Measurements from ENCODE around the gene LIMS1. TPM values are rescaled to one million over a fixed set of nuclear protein-coding genes. Genes with fewer than 3 reads are reported as not detected.
"Not testable (repeated sequence)": the region's sequence is repeated elsewhere in the genome, so short reads cannot be mapped to it uniquely, and the experiment has no call there.

LIMS1 gene
- total and polyA plus RNA-seq, 2 experiments from 2014 or later = 28.6 to 36.9 TPM

DNA sequence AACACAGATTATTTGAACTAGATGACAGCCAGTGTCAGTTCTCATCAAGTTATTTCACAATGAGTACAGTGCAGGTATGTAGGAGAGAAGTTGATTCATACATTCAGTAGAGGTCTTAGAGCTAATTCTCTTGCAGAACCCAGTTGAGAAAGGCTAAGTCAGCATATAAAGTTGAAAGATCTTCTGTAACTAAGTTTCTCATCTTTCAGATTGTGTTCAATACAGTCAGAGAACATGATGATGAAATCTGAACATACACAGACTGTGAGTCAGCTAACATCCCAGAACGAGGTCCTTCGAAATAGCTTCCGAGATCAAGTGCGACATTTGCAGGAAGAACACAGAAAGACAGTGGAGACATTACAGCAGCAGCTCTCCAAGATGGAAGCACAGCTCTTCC is 41.9 kb upstream of the LIMS1 start:
- no peak overlapping the region for H3K4me3 ChIP-seq
- no peaks in the 10 kb centered on the region for H3K27me3 Mint-ChIP-seq (ENCODE audit: insufficient read depth, low read depth, poor library complexity)
- H3K4me1 ChIP-seq (ENCODE audit: insufficient read depth) = no peaks in the 10 kb centered on the region
- H3K4me1 Mint-ChIP-seq = no peaks in the 10 kb centered on the region
- TF ChIP-seq CREB1 (CRISPR knock-in tag; IDR thresholded peaks at IDR 0.05; ENCODE audit: low read depth) (no peak), EZH2phosphoT487 (IDR thresholded peaks at IDR 0.05; ENCODE audit: unreplicated experiment) (no peak), NANOG (IDR thresholded peaks at IDR 0.05; ENCODE audit: borderline replicate concordance) (no peak), STAT1 (IDR thresholded peaks at IDR 0.05; ENCODE audit: unreplicated experiment) (no peak), ZNF331 (CRISPR knock-in tag; IDR thresholded peaks at IDR 0.05; ENCODE audit: low read depth) (no peak), JUNB (IDR thresholded peaks at IDR 0.05; ENCODE audit: unreplicated experiment) (no peak), EZH2 (IDR thresholded peaks at IDR 0.05; ENCODE audit: low read depth, unreplicated experiment) (no peak), POLR2AphosphoS5 (IDR thresholded peaks at IDR 0.05; ENCODE audit: low read depth) (no peak)
- TF ChIP-seq, protein P1, sequence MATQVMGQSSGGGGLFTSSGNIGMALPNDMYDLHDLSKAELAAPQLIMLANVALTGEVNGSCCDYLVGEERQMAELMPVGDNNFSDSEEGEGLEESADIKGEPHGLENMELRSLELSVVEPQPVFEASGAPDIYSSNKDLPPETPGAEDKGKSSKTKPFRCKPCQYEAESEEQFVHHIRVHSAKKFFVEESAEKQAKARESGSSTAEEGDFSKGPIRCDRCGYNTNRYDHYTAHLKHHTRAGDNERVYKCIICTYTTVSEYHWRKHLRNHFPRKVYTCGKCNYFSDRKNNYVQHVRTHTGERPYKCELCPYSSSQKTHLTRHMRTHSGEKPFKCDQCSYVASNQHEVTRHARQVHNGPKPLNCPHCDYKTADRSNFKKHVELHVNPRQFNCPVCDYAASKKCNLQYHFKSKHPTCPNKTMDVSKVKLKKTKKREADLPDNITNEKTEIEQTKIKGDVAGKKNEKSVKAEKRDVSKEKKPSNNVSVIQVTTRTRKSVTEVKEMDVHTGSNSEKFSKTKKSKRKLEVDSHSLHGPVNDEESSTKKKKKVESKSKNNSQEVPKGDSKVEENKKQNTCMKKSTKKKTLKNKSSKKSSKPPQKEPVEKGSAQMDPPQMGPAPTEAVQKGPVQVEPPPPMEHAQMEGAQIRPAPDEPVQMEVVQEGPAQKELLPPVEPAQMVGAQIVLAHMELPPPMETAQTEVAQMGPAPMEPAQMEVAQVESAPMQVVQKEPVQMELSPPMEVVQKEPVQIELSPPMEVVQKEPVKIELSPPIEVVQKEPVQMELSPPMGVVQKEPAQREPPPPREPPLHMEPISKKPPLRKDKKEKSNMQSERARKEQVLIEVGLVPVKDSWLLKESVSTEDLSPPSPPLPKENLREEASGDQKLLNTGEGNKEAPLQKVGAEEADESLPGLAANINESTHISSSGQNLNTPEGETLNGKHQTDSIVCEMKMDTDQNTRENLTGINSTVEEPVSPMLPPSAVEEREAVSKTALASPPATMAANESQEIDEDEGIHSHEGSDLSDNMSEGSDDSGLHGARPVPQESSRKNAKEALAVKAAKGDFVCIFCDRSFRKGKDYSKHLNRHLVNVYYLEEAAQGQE (IDR thresholded peaks at IDR 0.05; ENCODE audit: unreplicated experiment) = no peak
- TF ChIP-seq, protein P2, sequence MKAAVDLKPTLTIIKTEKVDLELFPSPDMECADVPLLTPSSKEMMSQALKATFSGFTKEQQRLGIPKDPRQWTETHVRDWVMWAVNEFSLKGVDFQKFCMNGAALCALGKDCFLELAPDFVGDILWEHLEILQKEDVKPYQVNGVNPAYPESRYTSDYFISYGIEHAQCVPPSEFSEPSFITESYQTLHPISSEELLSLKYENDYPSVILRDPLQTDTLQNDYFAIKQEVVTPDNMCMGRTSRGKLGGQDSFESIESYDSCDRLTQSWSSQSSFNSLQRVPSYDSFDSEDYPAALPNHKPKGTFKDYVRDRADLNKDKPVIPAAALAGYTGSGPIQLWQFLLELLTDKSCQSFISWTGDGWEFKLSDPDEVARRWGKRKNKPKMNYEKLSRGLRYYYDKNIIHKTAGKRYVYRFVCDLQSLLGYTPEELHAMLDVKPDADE (IDR thresholded peaks at IDR 0.05) = no peak
- TF ChIP-seq, protein P3, sequence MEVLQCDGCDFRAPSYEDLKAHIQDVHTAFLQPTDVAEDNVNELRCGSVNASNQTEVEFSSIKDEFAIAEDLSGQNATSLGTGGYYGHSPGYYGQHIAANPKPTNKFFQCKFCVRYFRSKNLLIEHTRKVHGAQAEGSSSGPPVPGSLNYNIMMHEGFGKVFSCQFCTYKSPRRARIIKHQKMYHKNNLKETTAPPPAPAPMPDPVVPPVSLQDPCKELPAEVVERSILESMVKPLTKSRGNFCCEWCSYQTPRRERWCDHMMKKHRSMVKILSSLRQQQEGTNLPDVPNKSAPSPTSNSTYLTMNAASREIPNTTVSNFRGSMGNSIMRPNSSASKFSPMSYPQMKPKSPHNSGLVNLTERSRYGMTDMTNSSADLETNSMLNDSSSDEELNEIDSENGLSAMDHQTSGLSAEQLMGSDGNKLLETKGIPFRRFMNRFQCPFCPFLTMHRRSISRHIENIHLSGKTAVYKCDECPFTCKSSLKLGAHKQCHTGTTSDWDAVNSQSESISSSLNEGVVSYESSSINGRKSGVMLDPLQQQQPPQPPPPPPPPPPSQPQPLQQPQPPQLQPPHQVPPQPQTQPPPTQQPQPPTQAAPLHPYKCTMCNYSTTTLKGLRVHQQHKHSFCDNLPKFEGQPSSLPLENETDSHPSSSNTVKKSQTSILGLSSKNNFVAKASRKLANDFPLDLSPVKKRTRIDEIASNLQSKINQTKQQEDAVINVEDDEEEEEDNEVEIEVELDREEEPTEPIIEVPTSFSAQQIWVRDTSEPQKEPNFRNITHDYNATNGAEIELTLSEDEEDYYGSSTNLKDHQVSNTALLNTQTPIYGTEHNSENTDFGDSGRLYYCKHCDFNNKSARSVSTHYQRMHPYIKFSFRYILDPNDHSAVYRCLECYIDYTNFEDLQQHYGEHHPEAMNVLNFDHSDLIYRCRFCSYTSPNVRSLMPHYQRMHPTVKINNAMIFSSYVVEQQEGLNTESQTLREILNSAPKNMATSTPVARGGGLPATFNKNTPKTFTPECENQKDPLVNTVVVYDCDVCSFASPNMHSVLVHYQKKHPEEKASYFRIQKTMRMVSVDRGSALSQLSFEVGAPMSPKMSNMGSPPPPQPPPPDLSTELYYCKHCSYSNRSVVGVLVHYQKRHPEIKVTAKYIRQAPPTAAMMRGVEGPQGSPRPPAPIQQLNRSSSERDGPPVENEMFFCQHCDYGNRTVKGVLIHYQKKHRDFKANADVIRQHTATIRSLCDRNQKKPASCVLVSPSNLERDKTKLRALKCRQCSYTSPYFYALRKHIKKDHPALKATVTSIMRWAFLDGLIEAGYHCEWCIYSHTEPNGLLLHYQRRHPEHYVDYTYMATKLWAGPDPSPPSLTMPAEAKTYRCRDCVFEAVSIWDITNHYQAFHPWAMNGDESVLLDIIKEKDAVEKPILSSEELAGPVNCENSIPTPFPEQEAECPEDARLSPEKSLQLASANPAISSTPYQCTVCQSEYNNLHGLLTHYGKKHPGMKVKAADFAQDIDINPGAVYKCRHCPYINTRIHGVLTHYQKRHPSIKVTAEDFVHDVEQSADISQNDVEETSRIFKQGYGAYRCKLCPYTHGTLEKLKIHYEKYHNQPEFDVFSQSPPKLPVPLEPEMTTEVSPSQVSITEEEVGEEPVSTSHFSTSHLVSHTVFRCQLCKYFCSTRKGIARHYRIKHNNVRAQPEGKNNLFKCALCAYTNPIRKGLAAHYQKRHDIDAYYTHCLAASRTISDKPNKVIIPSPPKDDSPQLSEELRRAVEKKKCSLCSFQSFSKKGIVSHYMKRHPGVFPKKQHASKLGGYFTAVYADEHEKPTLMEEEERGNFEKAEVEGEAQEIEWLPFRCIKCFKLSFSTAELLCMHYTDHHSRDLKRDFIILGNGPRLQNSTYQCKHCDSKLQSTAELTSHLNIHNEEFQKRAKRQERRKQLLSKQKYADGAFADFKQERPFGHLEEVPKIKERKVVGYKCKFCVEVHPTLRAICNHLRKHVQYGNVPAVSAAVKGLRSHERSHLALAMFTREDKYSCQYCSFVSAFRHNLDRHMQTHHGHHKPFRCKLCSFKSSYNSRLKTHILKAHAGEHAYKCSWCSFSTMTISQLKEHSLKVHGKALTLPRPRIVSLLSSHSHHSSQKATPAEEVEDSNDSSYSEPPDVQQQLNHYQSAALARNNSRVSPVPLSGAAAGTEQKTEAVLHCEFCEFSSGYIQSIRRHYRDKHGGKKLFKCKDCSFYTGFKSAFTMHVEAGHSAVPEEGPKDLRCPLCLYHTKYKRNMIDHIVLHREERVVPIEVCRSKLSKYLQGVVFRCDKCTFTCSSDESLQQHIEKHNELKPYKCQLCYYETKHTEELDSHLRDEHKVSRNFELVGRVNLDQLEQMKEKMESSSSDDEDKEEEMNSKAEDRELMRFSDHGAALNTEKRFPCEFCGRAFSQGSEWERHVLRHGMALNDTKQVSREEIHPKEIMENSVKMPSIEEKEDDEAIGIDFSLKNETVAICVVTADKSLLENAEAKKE (CRISPR knock-in tag; IDR thresholded peaks at IDR 0.05) = no peak
- H2AFZ ChIP-seq = no peak overlapping the region
- H3K4me2 ChIP-seq = no peak overlapping the region
- H3K79me2 ChIP-seq (replicated peaks; ENCODE audit: insufficient read depth) = no peaks in the 10 kb centered on the region
- ATAC-seq (no peak), DNase-seq (ENCODE audit: low spot score) (no peak)
- H3K36me3 ChIP-seq (ENCODE audit: insufficient read depth) = peaks cover 20% of the 10 kb centered on the region
- no peaks in the 10 kb centered on the region for H3F3A ChIP-seq (replicated peaks; ENCODE audit: low read depth)
- peaks cover 42% of the 10 kb centered on the region for H3K36me3 Mint-ChIP-seq (ENCODE audit: low read depth)
- no peaks in the 10 kb centered on the region for H3K27me3 ChIP-seq (ENCODE audit: insufficient read depth)
- H3K9me2 ChIP-seq (ENCODE audit: insufficient read depth) = no peaks in the 10 kb centered on the region
- no peaks in the 10 kb centered on the region; the same call in 1 of the 2 replicates for H4K20me1 ChIP-seq (replicated peaks; ENCODE audit: insufficient read depth)
- H3K4me3 Mint-ChIP-seq = no peak overlapping the region
- H3K27ac ChIP-seq (ENCODE audit: low read depth) = no peak overlapping the region
- H3K27ac Mint-ChIP-seq = no peak overlapping the region
- H3K9me3 Mint-ChIP-seq = no peaks in the 10 kb centered on the region

DNA sequence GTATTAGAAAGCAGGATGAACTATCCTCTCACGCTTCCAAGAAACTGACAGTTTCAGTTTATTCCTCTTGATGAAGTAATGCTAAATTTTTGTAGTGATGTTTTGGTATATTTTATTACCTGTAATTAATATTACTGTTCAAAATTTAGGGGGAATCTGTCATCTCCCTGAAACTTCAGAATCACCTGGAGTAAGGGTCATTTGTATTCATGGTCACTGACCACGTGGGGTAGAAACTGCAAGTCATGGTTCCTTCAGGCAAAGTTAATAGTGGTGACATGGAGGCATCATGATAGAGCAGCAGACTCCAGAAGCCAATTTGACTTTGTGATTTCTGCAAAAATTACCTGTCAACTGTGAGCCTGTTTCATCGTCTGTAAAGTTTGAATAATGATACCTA is 38.1 kb upstream of the LIMS1 start:
- not testable (repeated sequence) for H3K9me2 ChIP-seq (ENCODE audit: insufficient read depth); H2AFZ ChIP-seq; H3F3A ChIP-seq (replicated peaks; ENCODE audit: low read depth); H4K20me1 ChIP-seq (replicated peaks; ENCODE audit: insufficient read depth); H3K4me3 ChIP-seq; DNase-seq (ENCODE audit: low spot score); H3K79me2 ChIP-seq (replicated peaks; ENCODE audit: insufficient read depth); H3K4me1 ChIP-seq (ENCODE audit: insufficient read depth); H3K27ac ChIP-seq (ENCODE audit: low read depth); H3K4me1 Mint-ChIP-seq; H3K4me2 ChIP-seq; H3K9me3 Mint-ChIP-seq; H3K27ac Mint-ChIP-seq; ATAC-seq; H3K27me3 ChIP-seq (ENCODE audit: insufficient read depth); H3K4me3 Mint-ChIP-seq; H3K27me3 Mint-ChIP-seq (ENCODE audit: insufficient read depth, low read depth, poor library complexity)
- H3K36me3 ChIP-seq (ENCODE audit: insufficient read depth) = peaks cover 17% of the 10 kb centered on the region
- peaks cover 51% of the 10 kb centered on the region for H3K36me3 Mint-ChIP-seq (ENCODE audit: low read depth)

All from GM23338 (cell line).